HG02943 (cell line): ENCODE measurements around the gene KNG1.
"Not testable (repeated sequence)": the region's sequence is repeated elsewhere in the genome, so short reads cannot be mapped to it uniquely, and the experiment has no call there.

Experiments used
- ATAC-seq: cut with Tn5 transposase; IDR thresholded peaks from one replicate; pipeline ENCODE4 v1.9.1; 2021; ENCODE audit warnings: mild to moderate bottlenecking, low read depth, moderate library complexity; ENCODE audit not compliant: unreplicated experiment

The KNG1 gene

GRCh38 chr3:186708983-186709679, 8.0 kb upstream of the KNG1 start:
- no peak for ATAC-seq

- not testable (repeated sequence) for ATAC-seq
Measured at GRCh38 chr3:186710694-186711093, 6.5 kb upstream of the KNG1 start.

GRCh38 chr3:186713499-186713898, 3.7 kb upstream of the KNG1 start:
- no peak for ATAC-seq

DNA sequence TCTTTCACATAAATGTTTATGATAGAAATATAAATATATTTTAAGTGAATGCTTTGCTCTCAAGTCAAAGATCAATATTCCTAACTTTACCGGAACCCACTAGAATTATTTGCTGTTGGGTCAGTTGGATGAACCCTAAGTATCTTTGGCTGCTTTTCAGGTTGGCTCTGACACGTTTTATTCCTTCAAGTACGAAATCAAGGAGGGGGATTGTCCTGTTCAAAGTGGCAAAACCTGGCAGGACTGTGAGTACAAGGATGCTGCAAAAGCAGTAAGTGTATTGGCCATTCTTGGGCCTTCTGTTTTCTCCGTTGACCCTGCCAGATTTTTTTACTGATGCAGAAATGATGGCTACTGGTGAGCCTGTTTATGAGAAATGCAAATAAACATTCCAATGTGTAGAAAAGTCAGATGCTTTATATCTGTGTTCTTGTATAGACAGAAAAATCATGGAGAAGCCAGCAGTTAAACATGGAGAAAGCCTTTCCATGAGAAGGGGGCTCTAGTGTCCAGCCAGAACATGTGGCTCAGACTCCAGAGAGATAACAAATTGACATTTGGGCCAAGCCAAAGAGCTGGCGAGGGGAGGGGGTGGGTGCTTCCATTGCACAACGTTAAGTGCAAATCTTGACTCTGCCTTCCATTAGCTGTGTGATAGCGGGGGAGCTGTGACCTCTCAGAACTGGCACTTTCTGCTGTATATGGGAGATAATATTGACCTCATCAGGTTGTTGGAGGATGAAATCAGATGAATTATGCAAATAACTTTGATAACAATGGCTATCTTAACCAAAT, 3.0 kb downstream of the KNG1 start:
- ATAC-seq: no peak

GRCh38 chr3:186722457-186722856, 5.3 kb downstream of the KNG1 start:
- no peak for ATAC-seq

- ATAC-seq: no peak
Measured at GRCh38 chr3:186724911-186725310, 7.8 kb downstream of the KNG1 start.

- ATAC-seq: no peak
Measured at GRCh38 chr3:186732169-186732766, 15.1 kb downstream of the KNG1 start.

DNA sequence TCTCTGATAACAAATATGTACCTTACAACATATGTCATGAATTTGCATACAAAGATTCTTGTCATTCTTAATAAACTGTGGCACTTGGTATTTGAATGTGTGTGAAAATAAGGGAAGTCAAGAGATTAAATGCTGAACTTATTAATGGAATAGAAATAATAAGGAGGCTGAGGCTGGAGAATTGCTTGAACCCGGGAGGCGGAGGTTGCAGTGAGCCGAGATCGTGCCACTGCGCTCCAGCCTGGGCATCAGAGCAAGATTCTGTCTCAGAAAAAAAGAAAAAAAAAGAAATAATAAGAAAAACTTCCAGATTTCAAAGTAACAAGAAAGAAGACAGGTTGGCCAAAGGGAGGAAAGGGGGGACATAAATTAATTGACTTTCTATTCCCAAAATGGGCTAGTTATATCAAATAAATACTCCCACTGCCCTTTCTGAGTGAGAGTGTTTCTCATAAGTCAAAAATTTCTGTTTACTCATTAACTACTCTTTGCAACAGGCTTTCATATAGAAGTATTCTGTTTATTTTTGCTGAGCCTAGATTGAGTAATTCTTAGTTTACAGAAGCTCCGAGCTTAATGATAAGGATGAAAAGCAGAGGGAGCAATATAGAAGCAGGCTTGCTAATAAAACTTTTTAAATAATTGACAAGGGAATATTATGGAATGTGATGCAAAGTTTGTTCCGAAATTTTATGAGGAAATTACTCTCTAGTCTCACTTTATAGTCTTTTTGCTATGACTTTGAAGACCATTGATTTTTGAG, 25.6 kb downstream of the KNG1 start:
- ATAC-seq: no peak

- ATAC-seq: no peak
Measured at GRCh38 chr3:186743666-186744065, 26.5 kb downstream of the KNG1 start.

DNA sequence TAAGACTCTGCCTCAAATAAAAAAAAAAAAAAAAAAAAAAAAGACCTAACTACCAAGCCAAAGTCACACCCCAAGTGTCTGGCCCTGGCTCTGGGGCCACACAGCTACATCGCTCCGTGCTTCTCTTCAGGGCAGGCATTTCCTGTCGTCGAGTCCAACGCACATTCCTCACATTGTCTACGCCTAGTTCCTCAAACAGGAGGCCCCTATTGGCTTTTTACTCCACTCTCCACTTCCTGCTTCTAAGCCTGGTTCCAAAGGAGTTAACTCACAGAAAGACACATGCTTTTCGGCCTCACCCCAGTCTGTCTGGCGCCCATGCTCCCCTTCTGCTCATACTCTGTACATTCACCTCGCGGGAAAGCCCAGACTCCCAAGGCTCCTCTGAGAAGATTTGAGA, 28.8 kb downstream of the KNG1 start:
- ATAC-seq: no peak

- ATAC-seq: no peak
Measured at GRCh38 chr3:186750316-186750715, 33.2 kb downstream of the KNG1 start.

DNA sequence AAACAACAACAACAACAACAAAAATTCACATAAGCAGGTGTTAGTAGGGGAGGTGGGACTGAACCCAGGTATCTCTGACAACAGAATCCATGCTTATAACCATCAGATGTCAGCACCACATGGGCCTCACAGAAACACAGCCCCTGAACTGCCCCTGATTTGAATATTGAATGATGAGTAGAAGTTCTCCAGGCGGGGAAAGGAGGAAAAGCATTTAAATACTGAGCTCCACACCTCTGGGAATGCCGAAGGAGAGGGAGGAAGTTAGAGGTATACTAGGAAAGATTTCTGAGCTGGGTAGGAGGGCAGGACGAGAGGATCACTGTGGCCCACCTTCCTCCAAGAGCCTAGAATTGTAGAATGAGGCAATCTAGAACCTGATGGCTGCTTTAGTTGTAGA, 34.3 kb downstream of the KNG1 start:
- no peak for ATAC-seq

DNA sequence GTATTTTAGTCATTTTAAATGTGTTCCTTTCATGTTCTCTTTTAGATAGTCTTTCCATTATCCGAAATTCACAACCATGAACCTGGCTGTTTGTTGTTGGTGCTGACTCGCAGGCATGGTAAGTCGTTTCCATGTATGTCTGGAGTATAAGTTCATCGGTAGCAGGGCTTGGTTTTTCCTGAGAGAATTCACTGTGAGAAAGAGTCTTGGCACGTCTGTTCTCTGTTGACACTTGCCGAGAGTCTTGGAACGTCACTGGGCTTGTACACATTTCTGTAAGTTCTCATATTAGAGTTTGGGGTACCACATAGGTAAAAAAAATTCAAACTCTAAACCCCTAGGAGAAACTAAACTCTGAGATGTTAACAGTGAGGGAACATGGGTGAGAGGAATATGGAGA, 36.8 kb downstream of the KNG1 start:
- no peak for ATAC-seq

DNA sequence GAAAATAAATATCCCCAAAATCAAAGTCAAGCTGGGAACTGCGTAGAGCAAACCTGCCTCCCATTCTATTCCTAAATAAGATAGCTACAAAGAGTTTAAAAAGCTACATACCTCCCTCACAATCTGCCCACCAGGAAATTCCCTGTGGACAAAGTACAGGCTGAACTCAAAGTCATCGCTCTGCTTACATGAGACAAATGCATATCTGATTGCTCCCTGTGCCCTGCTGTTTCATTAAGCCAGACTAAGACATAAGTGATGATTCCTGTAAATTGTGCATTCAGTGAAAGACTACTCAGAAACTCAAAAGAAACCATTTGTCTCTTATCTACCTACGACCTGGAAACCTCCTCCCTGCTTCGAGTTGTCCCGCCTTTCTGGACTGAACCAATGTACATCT, 37.7 kb downstream of the KNG1 start:
- ATAC-seq: no peak

GRCh38 chr3:186757214-186757613, 40.1 kb downstream of the KNG1 start:
- ATAC-seq: no peak

DNA sequence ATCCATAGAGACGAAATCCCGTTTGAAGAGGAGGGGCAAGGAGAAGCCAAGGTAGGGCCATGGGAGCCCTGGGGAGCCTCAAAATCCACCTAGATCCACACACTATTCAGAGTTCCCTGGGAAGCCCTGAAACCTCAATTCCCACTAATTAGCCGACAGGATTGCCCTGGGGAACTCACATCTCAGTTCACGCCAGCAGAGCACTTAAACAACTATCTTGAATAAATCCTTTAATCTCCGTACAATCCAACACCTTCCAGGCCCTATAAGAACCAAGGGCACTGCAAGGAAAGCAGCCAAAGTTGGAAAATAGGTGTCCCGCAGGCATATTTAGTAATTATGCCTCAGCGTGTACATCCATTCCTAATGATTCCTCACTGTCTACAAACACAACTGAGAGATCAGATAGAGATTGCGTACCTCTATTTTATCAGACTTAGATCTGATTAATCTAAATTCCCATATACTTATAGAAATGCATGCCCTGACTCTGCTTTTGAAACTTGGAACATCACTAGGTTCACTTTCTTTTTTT, 40.6 kb downstream of the KNG1 start:
- no peak for ATAC-seq

DNA sequence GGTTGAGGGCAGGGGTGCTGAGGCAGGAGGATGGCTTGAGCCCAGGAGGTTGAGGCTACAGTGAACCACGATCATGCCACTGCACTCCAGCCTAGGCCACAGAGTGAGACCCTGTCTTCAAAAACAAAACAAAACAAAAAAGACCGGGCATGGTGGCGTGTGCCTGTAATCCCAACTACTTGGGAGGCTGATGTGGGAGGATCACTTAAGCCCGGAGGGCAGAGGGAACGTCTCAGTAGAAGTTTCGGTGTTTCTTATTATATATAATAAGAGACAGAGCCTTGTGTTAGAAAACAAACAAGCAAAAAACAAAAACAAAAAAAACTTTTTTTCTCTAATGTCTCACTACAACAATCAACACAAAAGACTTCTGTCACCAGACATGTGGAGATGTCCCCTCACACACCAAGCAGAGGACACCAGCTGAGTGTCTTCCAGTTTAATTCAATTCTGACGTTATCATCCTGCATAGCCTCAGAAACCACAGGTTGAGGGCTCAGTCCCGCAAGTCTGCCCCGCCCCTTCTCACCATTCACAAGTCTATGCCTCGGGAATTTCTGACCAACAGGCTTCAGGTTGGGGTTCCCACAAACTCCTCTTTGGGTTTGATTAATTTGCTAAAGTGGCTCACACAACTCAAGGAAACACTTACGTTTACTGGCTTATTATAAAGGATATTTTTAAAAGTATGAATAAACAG, 42.2 kb downstream of the KNG1 start:
- no peak for ATAC-seq

DNA sequence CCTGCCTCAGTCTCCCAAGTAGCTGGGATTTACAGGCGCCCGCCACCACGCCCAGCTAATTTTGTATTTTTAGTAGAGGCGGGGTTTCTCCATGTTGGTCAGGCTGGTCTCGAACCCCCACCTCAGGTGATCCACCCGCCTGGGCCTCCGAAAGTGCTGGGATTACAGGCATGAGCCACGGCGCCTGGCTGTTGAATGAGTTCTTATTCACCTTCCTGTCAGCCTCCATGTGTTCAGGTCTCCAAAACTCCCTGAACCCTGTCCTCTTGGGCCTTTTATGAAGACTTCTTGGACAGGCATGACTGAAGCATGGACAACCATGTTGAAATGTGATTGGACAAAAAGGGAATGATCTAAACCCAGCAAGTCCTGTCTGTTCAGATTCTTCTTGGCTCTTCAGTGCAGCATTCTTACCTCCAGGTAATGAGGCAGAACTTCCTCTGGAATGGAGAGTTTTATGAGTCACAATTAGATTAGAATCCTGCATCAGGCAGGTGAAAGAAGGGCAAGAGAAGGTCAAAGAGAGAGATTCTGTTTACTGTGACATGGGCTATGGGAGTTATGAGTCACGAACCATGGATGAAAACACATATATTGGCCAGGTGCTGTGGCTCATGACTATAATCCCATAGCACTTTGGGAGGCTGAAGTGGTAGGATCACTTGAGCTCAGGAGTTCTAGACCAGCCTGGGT, 43.1 kb downstream of the KNG1 start:
- ATAC-seq: no peak

GRCh38 chr3:186760897-186761447, 43.8 kb downstream of the KNG1 start:
- ATAC-seq: no peak
